HepG2 (cell line): ENCODE measurements around the gene PFKL. TPM values are rescaled to one million over a fixed set of nuclear protein-coding genes. Genes with fewer than 3 reads are reported as not detected.

ENCODE experiments used
- ATAC-seq: fragments of 200-7000 bp; cut with Tn5 transposase; 3 replicates; pipeline ENCODE4 v1.9.1; 2020; ENCODE audit warnings: mild to moderate bottlenecking, moderate library complexity
- BruUV-seq: library from RNA; stranded (reverse); fragments of 400-500 nt; replicated peaks from 2 replicates; lab custom pipeline; 2021; lab: Mats Ljungman, UMichigan
- CTCF ChIA-PET: fragments of 300-600 bp; formaldehyde crosslinking; extraction: SDS; loops from one replicate; lab custom pipeline; 2021; ENCODE audit warnings: low total read pairs, inconsistent platforms, low intra/inter-chr PET ratio; lab: Yijun Ruan, JAX
- POLR2A ChIA-PET: fragments of 350-600 bp; sonication (Branson Sonifier 250); formaldehyde crosslinking; loops from one replicate; lab custom pipeline; 2020; ENCODE audit warnings: antibody characterized with exemption, inconsistent platforms; lab: Yijun Ruan, JAX
- DNase-seq: peaks from one replicate; pipeline ENCODE4 v3.0.0-alpha.2; 2015; ENCODE audit warnings: low spot score
- FAIRE-seq: peaks from 3 replicates; lab custom pipeline; 2011; peaks lifted over from hg19 to GRCh38; lab: Jason Lieb, UNC
- H2AFZ ChIP-seq: one replicate; pipeline ENCODE4 v1.6.1; 2011; ENCODE audit warnings: low read length, inconsistent platforms
- H3K27ac ChIP-seq: fragments of 300-600 bp; 3 replicates; pipeline ENCODE4 v1.8.0; 2011; ENCODE audit warnings: mixed run types, mild to moderate bottlenecking, mixed read lengths, low read length, inconsistent platforms; ENCODE audit not compliant: insufficient read depth; ENCODE audit errors: extremely low read length
- H3K27me3 ChIP-seq, 2 experiments: fragments of 200-600 bp in 1 of 2; 2 replicates in 1 of 2; 3 replicates in 1 of 2; pipeline versions ENCODE4 v1.6.0 to v1.8.0; 2011; ENCODE audit warnings: low read length in 2 of 2, mild to moderate bottlenecking in 2 of 2, moderate library complexity in 2 of 2, inconsistent platforms in 1 of 2; ENCODE audit not compliant: insufficient read depth in 2 of 2, control insufficient read depth in 1 of 2
- H3K36me3 ChIP-seq, 2 experiments: fragments of 200-600 bp in 1 of 2; replicated peaks in 1 of 2; 2 replicates in 1 of 2; 3 replicates in 1 of 2; pipeline versions ENCODE4 v1.5.1 to v1.8.0; 2011; ENCODE audit warnings: low read length in 2 of 2, inconsistent platforms in 1 of 2; ENCODE audit not compliant: insufficient read depth in 2 of 2, control insufficient read depth in 1 of 2
- H3K4me1 ChIP-seq: 2 replicates; pipeline ENCODE4 v1.5.1; 2012; ENCODE audit warnings: low read length, inconsistent platforms; ENCODE audit not compliant: insufficient read depth
- H3K4me2 ChIP-seq: 2 replicates; pipeline ENCODE4 v1.6.0; 2011; ENCODE audit warnings: low read depth, low read length, inconsistent platforms
- H3K4me3 ChIP-seq, 3 experiments: fragments of 200-600 bp in 1 of 3; sonication (generic), shearing (Covaris generic) in 1 of 3; replicated peaks in 1 of 3; 2 replicates each; pipeline ENCODE4 v1.5.1; 2011 to 2016; ENCODE audit warnings: low read length in 3 of 3, inconsistent platforms in 2 of 3, low read depth in 2 of 3, mild to moderate bottlenecking in 2 of 3, control low read depth in 1 of 3, mixed read lengths in 1 of 3; ENCODE audit not compliant: insufficient read depth in 1 of 3
- H3K79me2 ChIP-seq: one replicate; pipeline ENCODE4 v1.6.1; 2011; ENCODE audit warnings: low read length, inconsistent platforms; ENCODE audit not compliant: insufficient read depth
- H3K9ac ChIP-seq: 2 replicates; pipeline ENCODE4 v1.6.0; 2011; ENCODE audit warnings: mild to moderate bottlenecking, low read depth, low read length, inconsistent platforms; ENCODE audit not compliant: insufficient read depth
- H3K9me3 ChIP-seq: 2 replicates; pipeline ENCODE4 v1.5.1; 2012; ENCODE audit warnings: mild to moderate bottlenecking, low read length
- H4K20me1 ChIP-seq: 2 replicates; pipeline ENCODE4 v1.6.0; 2011; ENCODE audit warnings: inconsistent platforms, mild to moderate bottlenecking, low read length, moderate library complexity; ENCODE audit not compliant: insufficient read depth
- CC2D1A ChIP-seq: sonication (generic); formaldehyde crosslinking; IDR thresholded peaks from 2 replicates; pipeline ENCODE4 v1.8.1; 2023; ENCODE audit warnings: mild to moderate bottlenecking, missing genetic modification reagents
- NAIF1 ChIP-seq: sonication (generic); formaldehyde crosslinking; IDR thresholded peaks from 2 replicates; pipeline ENCODE4 v1.5.0; 2020; ENCODE audit warnings: mild to moderate bottlenecking, missing genetic modification reagents, borderline replicate concordance
- PLRG1 ChIP-seq: fragments of 450-650 bp; conservative IDR thresholded peaks from 2 replicates; pipeline ENCODE4 v1.6.1; 2016
- POLR2A ChIP-seq, 2 experiments: IDR thresholded peaks; 2 replicates each; pipeline ENCODE4 v1.6.1; 2011; ENCODE audit warnings: low read depth in 2 of 2, low read length in 2 of 2, mild to moderate bottlenecking in 1 of 2, moderate library complexity in 1 of 2; ENCODE audit not compliant: insufficient read depth in 1 of 2
- RXRA ChIP-seq: sonication (generic); formaldehyde crosslinking; IDR thresholded peaks from 2 replicates; pipeline ENCODE4 v1.5.1; 2020; ENCODE audit warnings: missing genetic modification reagents
- XBP1 ChIP-seq: sonication (generic); formaldehyde crosslinking; IDR thresholded peaks from 2 replicates; pipeline ENCODE4 v1.5.0; 2020; ENCODE audit warnings: missing genetic modification reagents
- ZMYM3 ChIP-seq: sonication (generic); formaldehyde crosslinking; IDR thresholded peaks from 2 replicates; pipeline ENCODE4 v1.5.1; 2020; ENCODE audit warnings: mild to moderate bottlenecking, missing genetic modification reagents
- ZNF761 ChIP-seq: sonication (generic); formaldehyde crosslinking; conservative IDR thresholded peaks from 2 replicates; pipeline ENCODE4 v1.4.0; 2020; ENCODE audit warnings: mild to moderate bottlenecking, missing genetic modification reagents
- WGBS: methylation state at CpG from one replicate; pipeline ENCODE4 v1.1.6; 2017; ENCODE audit warnings: low lambda C conversion rate; 5-methylcytosine and 5-hydroxymethylcytosine counted together
- in situ Hi-C: cut with HindIII; loops from 2 replicates; pipeline ENCODE4 v1.10.0; 2017; ENCODE audit warnings: low pct_unique_long_range_greater_than_20kb; ENCODE audit not compliant: extremely low pct_ligation_motif_present
- intact Hi-C: fragments of 100-400 bp; cut with micrococcal nuclease; formaldehyde crosslinking; loops from one replicate; pipeline ENCODE4 v1.10.0; 2022; ENCODE audit not compliant: unreplicated experiment
- polyA plus RNA-seq, 8 experiments: library from polyadenylated mRNA; depleted of rRNA in 3 of 8; stranded (reverse) in 7 of 8; unstranded in 1 of 8; fragments of >200 nt; fragmentation: Illumina TruSeq in 4 of 8; extraction: Trizol in 4 of 8; gene quantifications; 2 replicates each; pipeline versions ENCODE4 v1.2.1 to v1.2.3, GENCODE V29; 2011 to 2016; ENCODE audit warnings: low read depth in 4 of 8, missing spikeins in 1 of 8, mixed read lengths in 1 of 8; ENCODE audit not compliant: insufficient read depth in 1 of 8
- total RNA-seq, 5 experiments: library from RNA; depleted of rRNA; stranded (reverse); fragments of >200 nt; fragmentation: Illumina TruSeq; extraction: Trizol; gene quantifications; 2 replicates each; pipeline ENCODE4 v1.2.3, GENCODE V29; 2016; ENCODE audit warnings: low read depth in 1 of 5
- TF ChIP-seq, protein P1 (sequence below): sonication (generic); formaldehyde crosslinking; IDR thresholded peaks from 2 replicates; pipeline ENCODE4; 2020; ENCODE audit warnings: missing genetic modification reagents, mild to moderate bottlenecking, borderline replicate concordance
- TF ChIP-seq, protein P2 (sequence below): sonication (generic); IDR thresholded peaks from 2 replicates; pipeline ENCODE4 v1.6.1; 2016; ENCODE audit warnings: low read depth, borderline replicate concordance
- TF ChIP-seq, protein P3 (sequence below): sonication (generic); formaldehyde crosslinking; IDR thresholded peaks from 2 replicates; pipeline ENCODE4 v1.4.0; 2020; ENCODE audit warnings: missing genetic modification reagents

PFKL gene
- total and polyA plus RNA-seq, 2 of the 13 experiments (the other 11 are each of a cell fraction or from before 2014, with no cell fraction given): 92.8 to 106 TPM

DNA sequence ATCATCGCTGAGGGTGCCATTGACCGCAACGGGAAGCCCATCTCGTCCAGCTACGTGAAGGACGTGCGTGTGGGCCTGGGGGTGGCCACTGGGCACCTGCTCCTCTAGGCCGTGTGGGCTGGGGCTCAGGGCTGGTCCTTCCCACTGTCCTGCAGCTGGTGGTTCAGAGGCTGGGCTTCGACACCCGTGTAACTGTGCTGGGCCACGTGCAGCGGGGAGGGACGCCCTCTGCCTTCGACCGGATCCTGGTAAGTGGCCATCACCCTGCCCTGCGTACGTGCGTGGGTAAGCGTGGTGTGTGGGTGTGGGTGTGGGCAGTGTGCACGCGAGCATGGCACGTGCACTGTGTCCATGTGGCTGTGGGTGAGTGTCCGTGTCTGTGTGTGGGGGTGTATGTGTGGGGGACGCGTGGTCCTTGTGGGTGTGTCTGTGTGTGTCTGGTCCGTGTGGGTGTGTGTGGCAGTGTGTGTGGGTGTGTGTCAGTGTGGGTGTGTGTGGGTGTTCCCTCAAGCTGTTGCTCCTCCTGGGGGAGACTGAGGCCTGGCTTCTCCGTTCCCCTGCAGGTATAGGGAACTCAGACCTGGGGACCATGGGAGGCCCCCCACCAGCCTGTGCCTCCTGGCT lies 16.5 kb downstream of the PFKL start:
- intact Hi-C loops: no loop called here
- Histone ChIP-seq H2AFZ (no peak overlapping the region), H3K4me2 (no peak overlapping the region), H3K27ac (no peak overlapping the region), H3K79me2 (no peaks in the 10 kb centered on the region), H4K20me1 (no peaks in the 10 kb centered on the region), H3K36me3 (peaks cover 32 to 55% of the 10 kb centered on the region in 2 experiments; a peak in 4 of 5 replicates)
- ChIA-PET CTCF (no interaction called here), POLR2A (no interaction called here)
- ATAC-seq (no peak), FAIRE-seq (no peak)
- 97% methylated on average over 16 of the region's 27 CpGs for WGBS
- 0 out of 4 replicates have a peak, but pooled peaks of 1 of the 2 experiments have one; percentile 33 for TF ChIP-seq POLR2A (IDR thresholded peaks at IDR 0.05; ENCODE audit: insufficient read depth in 1 of 2, low read depth in 2 of 2, low read length in 2 of 2)
- TF ChIP-seq, protein P1, sequence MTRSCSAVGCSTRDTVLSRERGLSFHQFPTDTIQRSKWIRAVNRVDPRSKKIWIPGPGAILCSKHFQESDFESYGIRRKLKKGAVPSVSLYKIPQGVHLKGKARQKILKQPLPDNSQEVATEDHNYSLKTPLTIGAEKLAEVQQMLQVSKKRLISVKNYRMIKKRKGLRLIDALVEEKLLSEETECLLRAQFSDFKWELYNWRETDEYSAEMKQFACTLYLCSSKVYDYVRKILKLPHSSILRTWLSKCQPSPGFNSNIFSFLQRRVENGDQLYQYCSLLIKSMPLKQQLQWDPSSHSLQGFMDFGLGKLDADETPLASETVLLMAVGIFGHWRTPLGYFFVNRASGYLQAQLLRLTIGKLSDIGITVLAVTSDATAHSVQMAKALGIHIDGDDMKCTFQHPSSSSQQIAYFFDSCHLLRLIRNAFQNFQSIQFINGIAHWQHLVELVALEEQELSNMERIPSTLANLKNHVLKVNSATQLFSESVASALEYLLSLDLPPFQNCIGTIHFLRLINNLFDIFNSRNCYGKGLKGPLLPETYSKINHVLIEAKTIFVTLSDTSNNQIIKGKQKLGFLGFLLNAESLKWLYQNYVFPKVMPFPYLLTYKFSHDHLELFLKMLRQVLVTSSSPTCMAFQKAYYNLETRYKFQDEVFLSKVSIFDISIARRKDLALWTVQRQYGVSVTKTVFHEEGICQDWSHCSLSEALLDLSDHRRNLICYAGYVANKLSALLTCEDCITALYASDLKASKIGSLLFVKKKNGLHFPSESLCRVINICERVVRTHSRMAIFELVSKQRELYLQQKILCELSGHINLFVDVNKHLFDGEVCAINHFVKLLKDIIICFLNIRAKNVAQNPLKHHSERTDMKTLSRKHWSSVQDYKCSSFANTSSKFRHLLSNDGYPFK (CRISPR knock-in tag): no peak
- TF ChIP-seq RXRA (CRISPR knock-in tag): 0 out of 2 replicates have a peak, but pooled peaks have one; percentile 4
- TF ChIP-seq, all 625 proteins: peak for 2
- no peaks in the 10 kb centered on the region for H3K4me1 ChIP-seq
- no peak overlapping the region for H3K9ac ChIP-seq
- BruUV-seq: no TSS peak
- H3K27me3 ChIP-seq: no peaks in the 10 kb centered on the region
- no peaks in the 10 kb centered on the region for H3K9me3 ChIP-seq
- H3K4me3 ChIP-seq: no peak overlapping the region
- no peak for DNase-seq
- in situ Hi-C loops: no loop called here

DNA sequence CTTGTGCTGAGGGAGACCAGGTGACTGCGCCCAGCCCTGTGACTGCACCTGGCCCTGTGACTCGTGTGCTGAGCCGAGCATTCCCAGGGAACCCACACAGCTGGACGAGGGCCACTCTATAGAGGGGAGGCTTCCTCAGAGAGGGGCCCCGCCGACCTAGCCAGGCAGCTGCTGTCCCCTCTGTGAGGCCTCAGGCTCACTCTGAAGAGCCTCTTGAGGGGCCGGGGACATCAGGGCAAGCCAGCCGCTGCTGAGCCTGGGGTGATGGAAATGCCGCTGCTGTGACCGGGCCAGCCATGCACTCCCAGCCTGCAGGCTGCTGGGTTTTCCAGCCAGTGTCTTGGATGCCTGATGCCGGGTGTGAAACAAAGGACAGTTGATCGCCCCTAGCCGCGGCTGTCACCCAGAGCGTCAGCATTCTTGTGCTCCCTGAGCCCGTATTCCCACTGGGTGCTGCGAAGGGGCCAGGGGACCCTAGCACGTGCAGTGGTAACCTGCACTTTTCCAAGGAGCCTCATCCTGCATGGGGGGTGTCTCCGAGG lies 17.5 kb downstream of the PFKL start:
- no peaks in the 10 kb centered on the region for H3K27me3 ChIP-seq
- no peak overlapping the region for H2AFZ ChIP-seq
- peaks cover 30 to 48% of the 10 kb centered on the region in 2 experiments; a peak in 4 of 5 replicates for H3K36me3 ChIP-seq
- WGBS: 98% methylated on average over 10 of the region's 19 CpGs
- BruUV-seq: no TSS peak
- H3K79me2 ChIP-seq: no peaks in the 10 kb centered on the region
- no peak for DNase-seq
- H3K9me3 ChIP-seq: no peaks in the 10 kb centered on the region
- intact Hi-C loops: no loop called here
- no peak overlapping the region for H3K27ac ChIP-seq
- no peak overlapping the region for H3K9ac ChIP-seq
- no peaks in the 10 kb centered on the region for H3K4me1 ChIP-seq
- in situ Hi-C loops: no loop called here
- ChIA-PET POLR2A (no interaction called here), CTCF (no interaction called here)
- no peaks in the 10 kb centered on the region for H4K20me1 ChIP-seq
- H3K4me2 ChIP-seq: no peak overlapping the region
- FAIRE-seq: no peak
- H3K4me3 ChIP-seq: no peak overlapping the region
- ATAC-seq: no peak
- no peak for TF ChIP-seq ZNF761
- no peak for TF ChIP-seq PLRG1
- no peak for TF ChIP-seq CC2D1A (CRISPR knock-in tag)
- TF ChIP-seq, protein P2, sequence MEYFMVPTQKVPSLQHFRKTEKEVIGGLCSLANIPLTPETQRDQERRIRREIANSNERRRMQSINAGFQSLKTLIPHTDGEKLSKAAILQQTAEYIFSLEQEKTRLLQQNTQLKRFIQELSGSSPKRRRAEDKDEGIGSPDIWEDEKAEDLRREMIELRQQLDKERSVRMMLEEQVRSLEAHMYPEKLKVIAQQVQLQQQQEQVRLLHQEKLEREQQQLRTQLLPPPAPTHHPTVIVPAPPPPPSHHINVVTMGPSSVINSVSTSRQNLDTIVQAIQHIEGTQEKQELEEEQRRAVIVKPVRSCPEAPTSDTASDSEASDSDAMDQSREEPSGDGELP: no peak
- TF ChIP-seq XBP1 (CRISPR knock-in tag): no peak
- TF ChIP-seq NAIF1 (CRISPR knock-in tag): no peak
- TF ChIP-seq, protein P3, sequence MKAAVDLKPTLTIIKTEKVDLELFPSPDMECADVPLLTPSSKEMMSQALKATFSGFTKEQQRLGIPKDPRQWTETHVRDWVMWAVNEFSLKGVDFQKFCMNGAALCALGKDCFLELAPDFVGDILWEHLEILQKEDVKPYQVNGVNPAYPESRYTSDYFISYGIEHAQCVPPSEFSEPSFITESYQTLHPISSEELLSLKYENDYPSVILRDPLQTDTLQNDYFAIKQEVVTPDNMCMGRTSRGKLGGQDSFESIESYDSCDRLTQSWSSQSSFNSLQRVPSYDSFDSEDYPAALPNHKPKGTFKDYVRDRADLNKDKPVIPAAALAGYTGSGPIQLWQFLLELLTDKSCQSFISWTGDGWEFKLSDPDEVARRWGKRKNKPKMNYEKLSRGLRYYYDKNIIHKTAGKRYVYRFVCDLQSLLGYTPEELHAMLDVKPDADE (CRISPR knock-in tag): no peak
- no peak for TF ChIP-seq ZMYM3 (CRISPR knock-in tag)
